NCI-H748 (cell line): Measurements from ENCODE around the gene SLC24A3.

ENCODE experiments used
- DNase-seq: peaks from one replicate; lab custom pipeline; 2025; ENCODE audit not compliant: unreplicated experiment; lab: John Stamatoyannopoulos, UW

The SLC24A3 gene

GRCh38 chr20:19493794-19494495, 281.5 kb downstream of the SLC24A3 start:
- DNase-seq, result no peak

GRCh38 chr20:19495905-19496703, 283.7 kb downstream of the SLC24A3 start:
- DNase-seq, result no peak

- no peak for DNase-seq
Measured at GRCh38 chr20:19497064-19497463, 284.6 kb downstream of the SLC24A3 start.

GRCh38 chr20:19498756-19499155, 286.3 kb downstream of the SLC24A3 start:
- DNase-seq, result no peak

- DNase-seq, result no peak
Measured at GRCh38 chr20:19501476-19502115, 289.2 kb downstream of the SLC24A3 start.

GRCh38 chr20:19502169-19502568, 289.7 kb downstream of the SLC24A3 start:
- DNase-seq, result no peak

GRCh38 chr20:19504251-19504650, 291.8 kb downstream of the SLC24A3 start:
- DNase-seq, result no peak

GRCh38 chr20:19506021-19506420, 293.6 kb downstream of the SLC24A3 start:
- no peak for DNase-seq

- DNase-seq, result peak; percentile 64
Measured at GRCh38 chr20:19508449-19508848, 296.0 kb downstream of the SLC24A3 start.

GRCh38 chr20:19510611-19511010, 298.2 kb downstream of the SLC24A3 start:
- DNase-seq, result no peak

- no peak for DNase-seq
Measured at GRCh38 chr20:19511931-19512330, 299.5 kb downstream of the SLC24A3 start.

GRCh38 chr20:19512886-19513677, 300.6 kb downstream of the SLC24A3 start:
- no peak for DNase-seq

- no peak for DNase-seq
Measured at GRCh38 chr20:19515074-19515473, 302.6 kb downstream of the SLC24A3 start.

- no peak for DNase-seq
Measured at GRCh38 chr20:19519466-19519865, 307.0 kb downstream of the SLC24A3 start.

GRCh38 chr20:19520261-19520660, 307.8 kb downstream of the SLC24A3 start:
- no peak for DNase-seq

- DNase-seq, result no peak
Measured at GRCh38 chr20:19522071-19522801, 309.8 kb downstream of the SLC24A3 start.

- no peak for DNase-seq
Measured at GRCh38 chr20:19522836-19523590, 310.6 kb downstream of the SLC24A3 start.

GRCh38 chr20:19524691-19525090, 312.2 kb downstream of the SLC24A3 start:
- DNase-seq, result no peak

- no peak for DNase-seq
Measured at GRCh38 chr20:19527509-19527908, 315.1 kb downstream of the SLC24A3 start.
